Stimulated activated memory B cell treated with anti-CD40 and anti-IgM and Interleukin-4, amounts not matched to agents 10 μg/mL and 1 μg/mL and 100 μg/mL, for 72 hours (primary cell): ENCODE data around the gene AGFG1.

Experiments
- ATAC-seq: fragments of 150-1000 bp; cut with Tn5 transposase; 2 replicates; pipeline ENCODE4 v1.10.0; 2021
- H3K27ac Mint-ChIP-seq: one replicate; pipeline ENCODE4 v1.8.0; 2022; ENCODE audit warnings: mild to moderate bottlenecking, mixed read lengths
- H3K27me3 Mint-ChIP-seq: one replicate; pipeline ENCODE4 v1.8.0; 2022; ENCODE audit warnings: mixed read lengths
- H3K36me3 Mint-ChIP-seq: one replicate; pipeline ENCODE4 v1.8.0; 2022; ENCODE audit warnings: mixed read lengths
- H3K4me1 Mint-ChIP-seq: one replicate; pipeline ENCODE4 v1.8.0; 2022; ENCODE audit warnings: mixed read lengths
- H3K4me3 Mint-ChIP-seq: one replicate; pipeline ENCODE4 v1.8.0; 2022; ENCODE audit warnings: mild to moderate bottlenecking, moderate library complexity, mixed read lengths
- H3K9me3 Mint-ChIP-seq: one replicate; pipeline ENCODE4 v1.8.0; 2022; ENCODE audit warnings: mixed read lengths

AGFG1 gene

GRCh38 chr2:227471924-227472264, at the start of gene AGFG1:
AGFG1 (plus strand) TSS chr2:227472156; CDS start chr2:227472422, 266 bp downstream.
- Mint-ChIP-seq H3K4me1 (peaks cover 45% of the 10 kb centered on the region), H3K4me3 (peak within 1 kb of the TSS; percentile 79), H3K27me3 (no peaks in the 10 kb centered on the region), H3K9me3 (no peaks in the 10 kb centered on the region), H3K36me3 (no peaks in the 10 kb centered on the region), H3K27ac (peak within 1 kb of the TSS; percentile 48)
- ATAC-seq, result peak; percentile 93

- H3K4me3 Mint-ChIP-seq, result no peak overlapping the region
- H3K9me3 Mint-ChIP-seq, result peaks cover 4% of the 10 kb centered on the region
- no peak overlapping the region for H3K27ac Mint-ChIP-seq
- H3K4me1 Mint-ChIP-seq, result no peaks in the 10 kb centered on the region
- ATAC-seq, result no peak
- no peaks in the 10 kb centered on the region for H3K27me3 Mint-ChIP-seq
- no peaks in the 10 kb centered on the region for H3K36me3 Mint-ChIP-seq
These were observed 48.1 kb upstream of the AGFG1 start for GRCh38 chr2:227423656-227424499.

GRCh38 chr2:227428731-227429285, 43.1 kb upstream of the AGFG1 start:
- H3K36me3 Mint-ChIP-seq, result peaks cover 11% of the 10 kb centered on the region
- H3K4me3 Mint-ChIP-seq, result no peak overlapping the region
- no peak overlapping the region for H3K27ac Mint-ChIP-seq
- H3K4me1 Mint-ChIP-seq, result no peaks in the 10 kb centered on the region
- H3K9me3 Mint-ChIP-seq, result peaks cover 15% of the 10 kb centered on the region
- H3K27me3 Mint-ChIP-seq, result no peaks in the 10 kb centered on the region
- ATAC-seq, result no peak

- H3K27me3 Mint-ChIP-seq, result no peaks in the 10 kb centered on the region
- H3K4me3 Mint-ChIP-seq, result no peak overlapping the region
- no peak overlapping the region for H3K27ac Mint-ChIP-seq
- peaks cover 15% of the 10 kb centered on the region for H3K9me3 Mint-ChIP-seq
- peaks cover 11% of the 10 kb centered on the region for H3K36me3 Mint-ChIP-seq
- no peak for ATAC-seq
- H3K4me1 Mint-ChIP-seq, result no peaks in the 10 kb centered on the region
These were observed 41.3 kb upstream of the AGFG1 start for GRCh38 chr2:227430639-227431038.

GRCh38 chr2:227433171-227433570, 38.8 kb upstream of the AGFG1 start:
- H3K4me3 Mint-ChIP-seq, result no peak overlapping the region
- no peak overlapping the region for H3K27ac Mint-ChIP-seq
- no peaks in the 10 kb centered on the region for H3K27me3 Mint-ChIP-seq
- peaks cover 11% of the 10 kb centered on the region for H3K36me3 Mint-ChIP-seq
- no peak for ATAC-seq
- peaks cover 12% of the 10 kb centered on the region for H3K9me3 Mint-ChIP-seq
- no peaks in the 10 kb centered on the region for H3K4me1 Mint-ChIP-seq

- Mint-ChIP-seq H3K36me3 (peaks cover 11% of the 10 kb centered on the region), H3K4me3 (no peak overlapping the region), H3K9me3 (peaks cover 8% of the 10 kb centered on the region), H3K27ac (no peak overlapping the region), H3K27me3 (no peaks in the 10 kb centered on the region), H3K4me1 (no peaks in the 10 kb centered on the region)
- no peak for ATAC-seq
These were observed 35.4 kb upstream of the AGFG1 start for GRCh38 chr2:227436436-227437174.

- Mint-ChIP-seq H3K4me3 (no peak overlapping the region), H3K9me3 (no peaks in the 10 kb centered on the region), H3K36me3 (no peaks in the 10 kb centered on the region), H3K27ac (no peak overlapping the region), H3K27me3 (no peaks in the 10 kb centered on the region), H3K4me1 (no peaks in the 10 kb centered on the region)
- no peak for ATAC-seq
These were observed 32.7 kb upstream of the AGFG1 start for GRCh38 chr2:227439214-227439613.

GRCh38 chr2:227442639-227443038, 29.3 kb upstream of the AGFG1 start:
- Mint-ChIP-seq H3K27ac (no peak overlapping the region), H3K36me3 (no peaks in the 10 kb centered on the region), H3K4me1 (no peaks in the 10 kb centered on the region), H3K27me3 (no peaks in the 10 kb centered on the region), H3K4me3 (no peak overlapping the region), H3K9me3 (no peaks in the 10 kb centered on the region)
- no peak for ATAC-seq

GRCh38 chr2:227443889-227444568, 27.9 kb upstream of the AGFG1 start:
- no peaks in the 10 kb centered on the region for H3K36me3 Mint-ChIP-seq
- H3K9me3 Mint-ChIP-seq, result no peaks in the 10 kb centered on the region
- no peak for ATAC-seq
- no peak overlapping the region for H3K4me3 Mint-ChIP-seq
- no peak overlapping the region for H3K27ac Mint-ChIP-seq
- no peaks in the 10 kb centered on the region for H3K4me1 Mint-ChIP-seq
- no peaks in the 10 kb centered on the region for H3K27me3 Mint-ChIP-seq

GRCh38 chr2:227447606-227448005, 24.4 kb upstream of the AGFG1 start:
- no peaks in the 10 kb centered on the region for H3K36me3 Mint-ChIP-seq
- no peaks in the 10 kb centered on the region for H3K9me3 Mint-ChIP-seq
- no peaks in the 10 kb centered on the region for H3K27me3 Mint-ChIP-seq
- H3K27ac Mint-ChIP-seq, result no peak overlapping the region
- H3K4me3 Mint-ChIP-seq, result no peak overlapping the region
- no peaks in the 10 kb centered on the region for H3K4me1 Mint-ChIP-seq
- no peak for ATAC-seq

- Mint-ChIP-seq H3K4me3 (no peak overlapping the region), H3K9me3 (no peaks in the 10 kb centered on the region), H3K4me1 (peaks cover 12% of the 10 kb centered on the region), H3K27ac (no peak overlapping the region), H3K27me3 (no peaks in the 10 kb centered on the region), H3K36me3 (no peaks in the 10 kb centered on the region)
- no peak for ATAC-seq
These were observed 21.6 kb upstream of the AGFG1 start for GRCh38 chr2:227450311-227450841.

GRCh38 chr2:227450926-227451654, 20.9 kb upstream of the AGFG1 start:
- Mint-ChIP-seq H3K4me3 (no peak overlapping the region), H3K27ac (no peak overlapping the region)

GRCh38 chr2:227451655-227451992, 20.3 kb upstream of the AGFG1 start:
- Mint-ChIP-seq H3K27ac (no peak overlapping the region), H3K9me3 (no peaks in the 10 kb centered on the region), H3K36me3 (no peaks in the 10 kb centered on the region), H3K4me3 (no peak overlapping the region), H3K4me1 (peaks cover 22% of the 10 kb centered on the region), H3K27me3 (no peaks in the 10 kb centered on the region)
- ATAC-seq, result no peak

More at GRCh38 chr2:227450926-227451654, 20.9 kb upstream of the AGFG1 start:
- H3K27me3 Mint-ChIP-seq, result no peaks in the 10 kb centered on the region
- peaks cover 17% of the 10 kb centered on the region for H3K4me1 Mint-ChIP-seq
- no peak for ATAC-seq
- no peaks in the 10 kb centered on the region for H3K9me3 Mint-ChIP-seq
- no peaks in the 10 kb centered on the region for H3K36me3 Mint-ChIP-seq

GRCh38 chr2:227453810-227454209, 18.1 kb upstream of the AGFG1 start:
- Mint-ChIP-seq H3K27ac (no peak overlapping the region), H3K36me3 (no peaks in the 10 kb centered on the region), H3K9me3 (no peaks in the 10 kb centered on the region), H3K4me3 (no peak overlapping the region), H3K27me3 (no peaks in the 10 kb centered on the region), H3K4me1 (peaks cover 38% of the 10 kb centered on the region)
- no peak for ATAC-seq
